HepG2 (cell line): Measurements from ENCODE around the gene MPC1. TPM values are rescaled to one million over a fixed set of nuclear protein-coding genes. Genes with fewer than 3 reads are reported as not detected.

Source experiments
- ELF3 ChIP-seq: IDR thresholded peaks from 2 replicates; pipeline ENCODE4 v1.6.1; 2016; ENCODE audit warnings: missing genetic modification reagents, missing compliant biosample characterization
- FOSL2 ChIP-seq: sonication (generic); formaldehyde crosslinking; IDR thresholded peaks from 2 replicates; pipeline ENCODE4 v1.4.0; 2020; ENCODE audit warnings: missing genetic modification reagents
- GZF1 ChIP-seq: sonication (generic); formaldehyde crosslinking; IDR thresholded peaks from 2 replicates; pipeline ENCODE4 v1.5.1; 2020; ENCODE audit warnings: mild to moderate bottlenecking, missing genetic modification reagents
- JARID2 ChIP-seq: sonication (generic); formaldehyde crosslinking; IDR thresholded peaks from 2 replicates; pipeline ENCODE4 v1.8.1; 2023; ENCODE audit warnings: missing genetic modification reagents, inconsistent platforms; ENCODE audit not compliant: insufficient replicate concordance
- NFKBIZ ChIP-seq: IDR thresholded peaks from 2 replicates; pipeline ENCODE4 v1.6.1; 2018; ENCODE audit warnings: missing genetic modification reagents, missing compliant biosample characterization
- PRPF4 ChIP-seq: fragments of 200-400 bp; formaldehyde crosslinking; IDR thresholded peaks from 2 replicates; pipeline ENCODE4 v1.6.1; 2016; ENCODE audit warnings: low read length, low read depth; ENCODE audit not compliant: poor library complexity, severe bottlenecking
- RAD21 ChIP-seq: fragments of 450-650 bp; formaldehyde crosslinking; IDR thresholded peaks from 2 replicates; pipeline ENCODE4 v1.5.0; 2020; ENCODE audit warnings: mild to moderate bottlenecking
- RFXAP ChIP-seq: sonication (generic); formaldehyde crosslinking; IDR thresholded peaks from 2 replicates; pipeline ENCODE4 v1.4.0; 2020; ENCODE audit warnings: missing genetic modification reagents, borderline replicate concordance
- SOX5 ChIP-seq: IDR thresholded peaks from 2 replicates; pipeline ENCODE4 v1.6.1; 2016; ENCODE audit warnings: borderline replicate concordance
- SOX6 ChIP-seq, 2 experiments: fragments of 450-650 bp in 1 of 2; sonication (generic) in 1 of 2; formaldehyde crosslinking in 1 of 2; IDR thresholded peaks; 2 replicates each; pipeline versions ENCODE4 v1.4.0 to v1.6.1; 2017 to 2020; ENCODE audit warnings: antibody characterized with exemption in 1 of 2, mild to moderate bottlenecking in 1 of 2, missing genetic modification reagents in 1 of 2
- TCF12 ChIP-seq, 2 experiments: fragments of 450-650 bp in 1 of 2; sonication (generic) in 1 of 2; formaldehyde crosslinking in 1 of 2; IDR thresholded peaks; 2 replicates each; pipeline versions ENCODE4 v1.6.1 to v1.8.0; 2017 to 2022; ENCODE audit warnings: antibody characterized with exemption in 1 of 2, mild to moderate bottlenecking in 1 of 2, missing genetic modification reagents in 1 of 2, moderate library complexity in 1 of 2
- ZNF34 ChIP-seq: sonication (generic); formaldehyde crosslinking; IDR thresholded peaks from 2 replicates; pipeline ENCODE4 v1.4.0; 2020; ENCODE audit warnings: mild to moderate bottlenecking, missing genetic modification reagents, borderline replicate concordance
- ZNF652 ChIP-seq: IDR thresholded peaks from 2 replicates; pipeline ENCODE4 v1.6.1; 2016; ENCODE audit warnings: low read depth, borderline replicate concordance
- ZNF747 ChIP-seq: sonication (generic); formaldehyde crosslinking; IDR thresholded peaks from 2 replicates; pipeline ENCODE4 v1.8.1; 2023; ENCODE audit warnings: missing genetic modification reagents, mild to moderate bottlenecking, borderline replicate concordance
- ZNF792 ChIP-seq: IDR thresholded peaks from 2 replicates; pipeline ENCODE4 v1.6.1; 2016
- polyA plus RNA-seq, 8 experiments: library from polyadenylated mRNA; depleted of rRNA in 3 of 8; stranded (reverse) in 7 of 8; unstranded in 1 of 8; fragments of >200 nt; fragmentation: Illumina TruSeq in 4 of 8; extraction: Trizol in 4 of 8; gene quantifications; 2 replicates each; pipeline versions ENCODE4 v1.2.1 to v1.2.3, GENCODE V29; 2011 to 2016; ENCODE audit warnings: low read depth in 4 of 8, missing spikeins in 1 of 8, mixed read lengths in 1 of 8; ENCODE audit not compliant: insufficient read depth in 1 of 8
- total RNA-seq, 5 experiments: library from RNA; depleted of rRNA; stranded (reverse); fragments of >200 nt; fragmentation: Illumina TruSeq; extraction: Trizol; gene quantifications; 2 replicates each; pipeline ENCODE4 v1.2.3, GENCODE V29; 2016; ENCODE audit warnings: low read depth in 1 of 5
- TF ChIP-seq, protein P1 (sequence below): sonication (generic); formaldehyde crosslinking; IDR thresholded peaks from 2 replicates; pipeline ENCODE4 v1.4.0; 2020; ENCODE audit warnings: missing genetic modification reagents
- TF ChIP-seq, protein P2 (sequence below): sonication (generic); formaldehyde crosslinking; IDR thresholded peaks from 2 replicates; pipeline ENCODE4 v1.5.0; 2020; ENCODE audit warnings: mild to moderate bottlenecking, missing genetic modification reagents, moderate library complexity
- TF ChIP-seq, protein P3 (sequence below): sonication (generic); formaldehyde crosslinking; IDR thresholded peaks from 2 replicates; pipeline ENCODE4 v1.4.0; 2020; ENCODE audit warnings: missing genetic modification reagents
- TF ChIP-seq, protein P4 (sequence below): sonication (generic); formaldehyde crosslinking; IDR thresholded peaks from 2 replicates; pipeline ENCODE4 v1.4.0; 2020; ENCODE audit warnings: missing genetic modification reagents

The MPC1 gene
- total and polyA plus RNA-seq, 2 of the 13 experiments (the other 11 are each of a cell fraction or from before 2014, with no cell fraction given) = 189 to 214 TPM

DNA sequence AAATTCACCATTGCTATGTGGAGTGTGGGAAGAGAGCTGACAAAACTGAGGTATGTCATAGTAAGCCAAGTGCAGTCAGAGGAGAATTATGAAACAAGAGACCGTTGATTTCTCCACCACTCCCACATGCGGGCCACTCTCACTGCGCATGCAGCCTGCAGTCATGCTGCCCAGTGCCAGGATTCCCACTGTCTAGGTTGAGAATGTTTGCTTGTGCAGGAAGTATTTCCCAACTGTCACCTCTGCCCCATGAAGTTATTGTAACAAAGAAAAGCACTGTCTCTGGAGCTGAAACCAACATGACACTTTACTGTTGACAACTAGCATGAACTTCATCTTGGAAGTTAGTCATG, 21.7 kb downstream of the MPC1 start (continued):
- TF ChIP-seq, protein P1, sequence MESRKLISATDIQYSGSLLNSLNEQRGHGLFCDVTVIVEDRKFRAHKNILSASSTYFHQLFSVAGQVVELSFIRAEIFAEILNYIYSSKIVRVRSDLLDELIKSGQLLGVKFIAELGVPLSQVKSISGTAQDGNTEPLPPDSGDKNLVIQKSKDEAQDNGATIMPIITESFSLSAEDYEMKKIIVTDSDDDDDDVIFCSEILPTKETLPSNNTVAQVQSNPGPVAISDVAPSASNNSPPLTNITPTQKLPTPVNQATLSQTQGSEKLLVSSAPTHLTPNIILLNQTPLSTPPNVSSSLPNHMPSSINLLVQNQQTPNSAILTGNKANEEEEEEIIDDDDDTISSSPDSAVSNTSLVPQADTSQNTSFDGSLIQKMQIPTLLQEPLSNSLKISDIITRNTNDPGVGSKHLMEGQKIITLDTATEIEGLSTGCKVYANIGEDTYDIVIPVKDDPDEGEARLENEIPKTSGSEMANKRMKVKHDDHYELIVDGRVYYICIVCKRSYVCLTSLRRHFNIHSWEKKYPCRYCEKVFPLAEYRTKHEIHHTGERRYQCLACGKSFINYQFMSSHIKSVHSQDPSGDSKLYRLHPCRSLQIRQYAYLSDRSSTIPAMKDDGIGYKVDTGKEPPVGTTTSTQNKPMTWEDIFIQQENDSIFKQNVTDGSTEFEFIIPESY (CRISPR knock-in tag) = peak; percentile 86
- peak; percentile 96; the same call in 1 of the 2 replicates for TF ChIP-seq RFXAP (CRISPR knock-in tag)
- TF ChIP-seq SOX6 (IDR thresholded peaks at IDR 0.05) = no peak
- TF ChIP-seq SOX6 (CRISPR knock-in tag; IDR thresholded peaks at IDR 0.05) = peak; percentile 98
- TF ChIP-seq GZF1 = 0 out of 2 replicates have a peak, but pooled peaks have one; percentile 51
- TF ChIP-seq ZNF652 (CRISPR knock-in tag) = peak; percentile 72; the same call in 1 of the 2 replicates
- TF ChIP-seq FOSL2 (CRISPR knock-in tag) = peak; percentile 93
- TF ChIP-seq ZNF792 (CRISPR knock-in tag) = peak; percentile 99
- no peak for TF ChIP-seq ZNF34 (CRISPR knock-in tag)
- TF ChIP-seq, protein P2, sequence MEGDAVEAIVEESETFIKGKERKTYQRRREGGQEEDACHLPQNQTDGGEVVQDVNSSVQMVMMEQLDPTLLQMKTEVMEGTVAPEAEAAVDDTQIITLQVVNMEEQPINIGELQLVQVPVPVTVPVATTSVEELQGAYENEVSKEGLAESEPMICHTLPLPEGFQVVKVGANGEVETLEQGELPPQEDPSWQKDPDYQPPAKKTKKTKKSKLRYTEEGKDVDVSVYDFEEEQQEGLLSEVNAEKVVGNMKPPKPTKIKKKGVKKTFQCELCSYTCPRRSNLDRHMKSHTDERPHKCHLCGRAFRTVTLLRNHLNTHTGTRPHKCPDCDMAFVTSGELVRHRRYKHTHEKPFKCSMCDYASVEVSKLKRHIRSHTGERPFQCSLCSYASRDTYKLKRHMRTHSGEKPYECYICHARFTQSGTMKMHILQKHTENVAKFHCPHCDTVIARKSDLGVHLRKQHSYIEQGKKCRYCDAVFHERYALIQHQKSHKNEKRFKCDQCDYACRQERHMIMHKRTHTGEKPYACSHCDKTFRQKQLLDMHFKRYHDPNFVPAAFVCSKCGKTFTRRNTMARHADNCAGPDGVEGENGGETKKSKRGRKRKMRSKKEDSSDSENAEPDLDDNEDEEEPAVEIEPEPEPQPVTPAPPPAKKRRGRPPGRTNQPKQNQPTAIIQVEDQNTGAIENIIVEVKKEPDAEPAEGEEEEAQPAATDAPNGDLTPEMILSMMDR (CRISPR knock-in tag) = peak; percentile 12; the same call in 1 of the 2 replicates
- TF ChIP-seq PRPF4 = no peak
- TF ChIP-seq SOX5 (CRISPR knock-in tag) = peak; percentile 98
- TF ChIP-seq, protein P3, sequence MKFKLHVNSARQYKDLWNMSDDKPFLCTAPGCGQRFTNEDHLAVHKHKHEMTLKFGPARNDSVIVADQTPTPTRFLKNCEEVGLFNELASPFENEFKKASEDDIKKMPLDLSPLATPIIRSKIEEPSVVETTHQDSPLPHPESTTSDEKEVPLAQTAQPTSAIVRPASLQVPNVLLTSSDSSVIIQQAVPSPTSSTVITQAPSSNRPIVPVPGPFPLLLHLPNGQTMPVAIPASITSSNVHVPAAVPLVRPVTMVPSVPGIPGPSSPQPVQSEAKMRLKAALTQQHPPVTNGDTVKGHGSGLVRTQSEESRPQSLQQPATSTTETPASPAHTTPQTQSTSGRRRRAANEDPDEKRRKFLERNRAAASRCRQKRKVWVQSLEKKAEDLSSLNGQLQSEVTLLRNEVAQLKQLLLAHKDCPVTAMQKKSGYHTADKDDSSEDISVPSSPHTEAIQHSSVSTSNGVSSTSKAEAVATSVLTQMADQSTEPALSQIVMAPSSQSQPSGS = peak; percentile 95
- TF ChIP-seq NFKBIZ (CRISPR knock-in tag) = peak; percentile 93
- peak; percentile 21; the same call in 1 of the 2 replicates for TF ChIP-seq RAD21 (CRISPR knock-in tag)
- no peak for TF ChIP-seq TCF12 (IDR thresholded peaks at IDR 0.05)
- peak; percentile 88 for TF ChIP-seq TCF12 (CRISPR knock-in tag; IDR thresholded peaks at IDR 0.05)
- TF ChIP-seq JARID2 (CRISPR knock-in tag) = peak; percentile 91
- TF ChIP-seq ZNF747 (CRISPR knock-in tag) = peak; percentile 95
- TF ChIP-seq, protein P4, sequence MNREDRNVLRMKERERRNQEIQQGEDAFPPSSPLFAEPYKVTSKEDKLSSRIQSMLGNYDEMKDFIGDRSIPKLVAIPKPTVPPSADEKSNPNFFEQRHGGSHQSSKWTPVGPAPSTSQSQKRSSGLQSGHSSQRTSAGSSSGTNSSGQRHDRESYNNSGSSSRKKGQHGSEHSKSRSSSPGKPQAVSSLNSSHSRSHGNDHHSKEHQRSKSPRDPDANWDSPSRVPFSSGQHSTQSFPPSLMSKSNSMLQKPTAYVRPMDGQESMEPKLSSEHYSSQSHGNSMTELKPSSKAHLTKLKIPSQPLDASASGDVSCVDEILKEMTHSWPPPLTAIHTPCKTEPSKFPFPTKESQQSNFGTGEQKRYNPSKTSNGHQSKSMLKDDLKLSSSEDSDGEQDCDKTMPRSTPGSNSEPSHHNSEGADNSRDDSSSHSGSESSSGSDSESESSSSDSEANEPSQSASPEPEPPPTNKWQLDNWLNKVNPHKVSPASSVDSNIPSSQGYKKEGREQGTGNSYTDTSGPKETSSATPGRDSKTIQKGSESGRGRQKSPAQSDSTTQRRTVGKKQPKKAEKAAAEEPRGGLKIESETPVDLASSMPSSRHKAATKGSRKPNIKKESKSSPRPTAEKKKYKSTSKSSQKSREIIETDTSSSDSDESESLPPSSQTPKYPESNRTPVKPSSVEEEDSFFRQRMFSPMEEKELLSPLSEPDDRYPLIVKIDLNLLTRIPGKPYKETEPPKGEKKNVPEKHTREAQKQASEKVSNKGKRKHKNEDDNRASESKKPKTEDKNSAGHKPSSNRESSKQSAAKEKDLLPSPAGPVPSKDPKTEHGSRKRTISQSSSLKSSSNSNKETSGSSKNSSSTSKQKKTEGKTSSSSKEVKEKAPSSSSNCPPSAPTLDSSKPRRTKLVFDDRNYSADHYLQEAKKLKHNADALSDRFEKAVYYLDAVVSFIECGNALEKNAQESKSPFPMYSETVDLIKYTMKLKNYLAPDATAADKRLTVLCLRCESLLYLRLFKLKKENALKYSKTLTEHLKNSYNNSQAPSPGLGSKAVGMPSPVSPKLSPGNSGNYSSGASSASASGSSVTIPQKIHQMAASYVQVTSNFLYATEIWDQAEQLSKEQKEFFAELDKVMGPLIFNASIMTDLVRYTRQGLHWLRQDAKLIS (CRISPR knock-in tag) = 0 out of 2 replicates have a peak, but pooled peaks have one; percentile 29
- peak; percentile 97 for TF ChIP-seq ELF3 (CRISPR knock-in tag)
